ENCODE measurements around the gene AP1M1.

Gene AP1M1

GRCh38 chr19:16265890-16266585 is 68.3 kb downstream of the AP1M1 start:
- Histone ChIP-seq H3K27ac (ENCODE audit: low read depth, low read length) (no peak overlapping the region), H4K20me1 (ENCODE audit: control insufficient read depth, insufficient read depth, low read depth, low read length) (no peaks in the 10 kb centered on the region), H3K27me3 (ENCODE audit: control insufficient read depth, low read length) (peaks cover 4% of the 10 kb centered on the region; the same call in 1 of the 2 replicates), H3K9me2 (replicated peaks; ENCODE audit: control insufficient read depth, low read length) (no peaks in the 10 kb centered on the region), H3F3A (ENCODE audit: control insufficient read depth, insufficient read depth) (peaks cover 17% of the 10 kb centered on the region), H3K36me3 (ENCODE audit: control insufficient read depth, low read length) (no peaks in the 10 kb centered on the region), H3K4me3 (ENCODE audit: low read length) (no peak overlapping the region), H3K79me2 (ENCODE audit: control insufficient read depth, low read length) (no peaks in the 10 kb centered on the region), H3K4me1 (ENCODE audit: control insufficient read depth, low read length) (peaks cover 32% of the 10 kb centered on the region), H3K4me2 (ENCODE audit: low read length) (no peak overlapping the region), H3K9me3 (ENCODE audit: control insufficient read depth, insufficient read depth, low read length) (no peaks in the 10 kb centered on the region)
- TF ChIP-seq, protein P1, sequence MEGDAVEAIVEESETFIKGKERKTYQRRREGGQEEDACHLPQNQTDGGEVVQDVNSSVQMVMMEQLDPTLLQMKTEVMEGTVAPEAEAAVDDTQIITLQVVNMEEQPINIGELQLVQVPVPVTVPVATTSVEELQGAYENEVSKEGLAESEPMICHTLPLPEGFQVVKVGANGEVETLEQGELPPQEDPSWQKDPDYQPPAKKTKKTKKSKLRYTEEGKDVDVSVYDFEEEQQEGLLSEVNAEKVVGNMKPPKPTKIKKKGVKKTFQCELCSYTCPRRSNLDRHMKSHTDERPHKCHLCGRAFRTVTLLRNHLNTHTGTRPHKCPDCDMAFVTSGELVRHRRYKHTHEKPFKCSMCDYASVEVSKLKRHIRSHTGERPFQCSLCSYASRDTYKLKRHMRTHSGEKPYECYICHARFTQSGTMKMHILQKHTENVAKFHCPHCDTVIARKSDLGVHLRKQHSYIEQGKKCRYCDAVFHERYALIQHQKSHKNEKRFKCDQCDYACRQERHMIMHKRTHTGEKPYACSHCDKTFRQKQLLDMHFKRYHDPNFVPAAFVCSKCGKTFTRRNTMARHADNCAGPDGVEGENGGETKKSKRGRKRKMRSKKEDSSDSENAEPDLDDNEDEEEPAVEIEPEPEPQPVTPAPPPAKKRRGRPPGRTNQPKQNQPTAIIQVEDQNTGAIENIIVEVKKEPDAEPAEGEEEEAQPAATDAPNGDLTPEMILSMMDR (IDR thresholded peaks at IDR 0.05; ENCODE audit: low read depth, low read length, poor library complexity, severe bottlenecking) = no peak
- TF ChIP-seq EZH2phosphoT487 (IDR thresholded peaks at IDR 0.05; ENCODE audit: borderline replicate concordance, low read length) = no peak

GRCh38 chr19:16266586-16266942 is 68.9 kb downstream of the AP1M1 start:
- H3K4me2 ChIP-seq (ENCODE audit: low read length) = no peak overlapping the region
- peaks cover 4% of the 10 kb centered on the region; the same call in 1 of the 2 replicates for H3K27me3 ChIP-seq (ENCODE audit: control insufficient read depth, low read length)
- no peak for TF ChIP-seq EZH2phosphoT487 (IDR thresholded peaks at IDR 0.05; ENCODE audit: borderline replicate concordance, low read length)
- TF ChIP-seq, protein P1 (IDR thresholded peaks at IDR 0.05; ENCODE audit: low read depth, low read length, poor library complexity, severe bottlenecking) = no peak
- no peaks in the 10 kb centered on the region for H4K20me1 ChIP-seq (ENCODE audit: control insufficient read depth, insufficient read depth, low read depth, low read length)
- H3F3A ChIP-seq (ENCODE audit: control insufficient read depth, insufficient read depth) = peaks cover 17% of the 10 kb centered on the region
- no peaks in the 10 kb centered on the region for H3K36me3 ChIP-seq (ENCODE audit: control insufficient read depth, low read length)
- no peak overlapping the region for H3K27ac ChIP-seq (ENCODE audit: low read depth, low read length)
- no peaks in the 10 kb centered on the region for H3K79me2 ChIP-seq (ENCODE audit: control insufficient read depth, low read length)
- H3K4me3 ChIP-seq (ENCODE audit: low read length) = no peak overlapping the region
- no peaks in the 10 kb centered on the region for H3K9me3 ChIP-seq (ENCODE audit: control insufficient read depth, insufficient read depth, low read length)
- H3K4me1 ChIP-seq (ENCODE audit: control insufficient read depth, low read length) = peaks cover 27% of the 10 kb centered on the region
- H3K9me2 ChIP-seq (replicated peaks; ENCODE audit: control insufficient read depth, low read length) = no peaks in the 10 kb centered on the region

DNA sequence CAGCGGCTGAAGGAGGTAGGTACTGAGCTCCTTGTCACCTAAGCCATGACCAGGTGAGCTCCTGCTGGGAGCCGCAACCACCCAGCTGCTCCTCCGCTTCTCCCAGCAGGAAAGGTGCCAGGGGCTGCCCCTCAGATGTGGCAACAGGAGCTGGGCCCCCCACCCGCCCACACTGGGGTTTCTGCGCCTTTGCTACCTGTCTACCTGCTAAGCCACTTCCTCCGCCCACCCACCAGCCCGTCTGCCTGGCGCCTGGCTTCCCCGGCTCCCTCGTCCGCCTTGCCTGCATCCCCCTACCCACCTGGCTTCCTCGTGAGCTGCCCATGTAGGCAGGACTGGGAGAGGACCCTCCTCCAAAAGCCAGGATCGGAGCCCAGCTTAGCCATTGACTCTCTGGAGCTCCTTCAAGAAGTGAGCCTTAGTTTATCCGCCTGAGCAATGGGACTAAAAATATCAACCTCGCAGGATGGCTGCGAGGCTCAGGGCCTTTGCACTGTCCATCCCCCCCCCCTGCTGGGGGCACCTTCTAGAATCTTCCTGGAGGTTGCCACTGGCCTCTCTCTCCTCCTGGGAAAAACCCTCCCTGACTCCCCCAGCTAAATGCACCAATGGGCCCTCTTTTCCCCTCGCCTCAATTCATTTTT is 71.1 kb downstream of the AP1M1 start:
- H3K9me3 ChIP-seq (ENCODE audit: control insufficient read depth, insufficient read depth, low read length) = no peaks in the 10 kb centered on the region
- TF ChIP-seq EZH2phosphoT487 (IDR thresholded peaks at IDR 0.05; ENCODE audit: borderline replicate concordance, low read length) = no peak
- TF ChIP-seq, protein P1 (IDR thresholded peaks at IDR 0.05; ENCODE audit: low read depth, low read length, poor library complexity, severe bottlenecking) = no peak
- no peak overlapping the region for H3K27ac ChIP-seq (ENCODE audit: low read depth, low read length)
- H3K4me2 ChIP-seq (ENCODE audit: low read length) = no peak overlapping the region
- no peak overlapping the region for H3K4me3 ChIP-seq (ENCODE audit: low read length)
- H3K9me2 ChIP-seq (replicated peaks; ENCODE audit: control insufficient read depth, low read length) = no peaks in the 10 kb centered on the region
- peaks cover 5% of the 10 kb centered on the region for H3K4me1 ChIP-seq (ENCODE audit: control insufficient read depth, low read length)
- H3K36me3 ChIP-seq (ENCODE audit: control insufficient read depth, low read length) = no peaks in the 10 kb centered on the region
- peaks cover 13% of the 10 kb centered on the region for H3F3A ChIP-seq (ENCODE audit: control insufficient read depth, insufficient read depth)
- no peaks in the 10 kb centered on the region for H3K79me2 ChIP-seq (ENCODE audit: control insufficient read depth, low read length)
- H3K27me3 ChIP-seq (ENCODE audit: control insufficient read depth, low read length) = peaks cover 4% of the 10 kb centered on the region; the same call in 1 of the 2 replicates
- no peaks in the 10 kb centered on the region for H4K20me1 ChIP-seq (ENCODE audit: control insufficient read depth, insufficient read depth, low read depth, low read length)
